Body of pancreas (tissue), 4 donors: ENCODE results near the gene ODF2. TPM values are rescaled to one million over a fixed set of nuclear protein-coding genes. Genes with fewer than 3 reads are reported as not detected.

ENCODE experiments used
- ATAC-seq: fragments of 150-250 bp; one replicate; pipeline ENCODE4 v1.9.1; 2016
- DNase-seq, 4 donors: peaks; one replicate each; pipeline ENCODE4 v3.0.0-alpha.2; 2019
- H3K27ac ChIP-seq, 4 donors: fragments of 200-600 bp; sonication (generic); 1 replicate in 3 of 4; 2 replicates in 1 of 4; pipeline versions ENCODE4 v1.5.1 to v1.6.1; 2016 to 2019; ENCODE audit warnings: mild to moderate bottlenecking in 1 of 4, mixed read lengths in 1 of 4, moderate library complexity in 1 of 4
- H3K27me3 ChIP-seq, 2 donors: fragments of 200-600 bp; sonication (generic); one replicate each; pipeline ENCODE4 v1.6.0; 2016; ENCODE audit warnings: mild to moderate bottlenecking in 1 of 2
- H3K36me3 ChIP-seq, 2 donors: fragments of 200-600 bp; sonication (generic); replicated peaks in 1 of 2; 2 replicates each; pipeline ENCODE4 v1.5.1; 2016; ENCODE audit warnings: low read depth in 2 of 2; ENCODE audit not compliant: insufficient read depth in 1 of 2
- H3K4me1 ChIP-seq: fragments of 200-600 bp; sonication (generic); one replicate; pipeline ENCODE4 v1.6.0; 2016
- H3K4me3 ChIP-seq, 2 donors: fragments of 200-600 bp; sonication (generic); 1 replicate in 1 of 2; 2 replicates in 1 of 2; pipeline ENCODE4 v1.5.1; 2016 to 2019
- H3K9me3 ChIP-seq, 3 donors: fragments of 200-600 bp; sonication (generic); 1 replicate in 2 of 3; 2 replicates in 1 of 3; pipeline ENCODE4 v1.5.1; 2016
- POLR2A ChIP-seq, 3 donors: fragments of 450-650 bp; IDR thresholded peaks; one replicate each; pipeline ENCODE4 v1.6.1; 2016; ENCODE audit warnings: antibody characterized with exemption in 3 of 3, mild to moderate bottlenecking in 2 of 3
- WGBS, 2 donors: methylation state at CpG; one replicate each; pipeline ENCODE4 v1.1.5; 2017; 5-methylcytosine and 5-hydroxymethylcytosine counted together
- intact Hi-C: fragments of 100-400 bp; cut with DNase I; formaldehyde crosslinking; loops from one replicate; pipeline ENCODE4 v1.15.1; 2023
- total RNA-seq, 2 donors: library from RNA; depleted of rRNA; stranded (reverse); fragments of >200 nt; gene quantifications; one replicate each; pipeline ENCODE4 v1.1.0, GENCODE V29; 2016
- TF ChIP-seq, protein P1 (sequence below), 7 experiments: fragments of 450-650 bp in 4 of 7; fragments of 200-600 bp in 3 of 7; sonication (generic) in 3 of 7; IDR thresholded peaks; one replicate each; pipeline ENCODE4 v1.5.1; 2016 to 2019; ENCODE audit warnings: antibody characterized with exemption in 7 of 7

ODF2 gene
- total RNA-seq, 2 donors from 2014 or later: 14.3 to 23.4 TPM

DNA sequence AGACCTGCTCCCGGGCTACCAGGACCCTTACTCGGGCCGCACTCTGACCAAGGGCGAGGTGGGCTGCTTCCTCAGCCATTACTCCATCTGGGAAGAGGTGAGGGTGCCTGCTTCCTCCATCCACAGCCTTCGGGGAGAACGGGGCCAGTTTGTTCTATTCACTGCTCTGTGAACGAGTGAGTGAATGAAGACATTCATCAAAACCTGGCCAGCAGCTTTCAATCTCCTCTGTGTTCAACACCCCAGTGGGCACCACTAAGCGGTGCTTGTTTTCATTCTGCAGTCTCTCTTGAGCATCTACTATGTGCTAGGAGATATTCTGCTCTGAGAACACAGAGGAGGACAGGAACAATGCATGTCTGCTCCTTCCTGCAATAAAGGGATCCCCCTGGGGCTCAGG is 24.6 kb upstream of the ODF2 start:
- no peaks in the 10 kb centered on the region for H3K9me3 ChIP-seq

DNA sequence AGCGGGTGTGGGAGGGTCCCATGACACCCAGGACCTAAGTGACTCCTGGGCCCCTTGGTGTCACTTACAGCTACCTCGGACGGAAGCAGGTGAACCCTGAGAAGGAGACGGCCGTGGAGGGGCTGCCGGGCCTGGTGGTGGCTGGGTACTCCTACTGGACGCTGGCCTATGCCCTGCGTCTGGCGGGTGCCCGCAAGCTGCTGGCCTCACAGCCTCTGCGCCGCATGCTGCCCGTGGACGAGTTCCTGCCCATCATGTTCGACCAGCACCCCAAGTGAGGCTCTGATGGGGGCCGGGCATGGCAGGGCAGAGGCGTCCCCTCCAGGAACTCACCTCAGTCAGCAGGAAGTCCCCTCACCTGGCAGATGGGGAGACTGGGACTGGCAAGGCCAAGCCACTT is 21.5 kb upstream of the ODF2 start:
- H3K36me3 ChIP-seq: no peaks in the 10 kb centered on the region
- 80 to 90% methylated on average over 1 to 17 of the region's 17 CpGs for WGBS, 2 donors
- H3K4me3 ChIP-seq: no peak overlapping the region
- no peaks in the 10 kb centered on the region for H3K4me1 ChIP-seq
- intact Hi-C loops: no loop called here
- no peaks in the 10 kb centered on the region for H3K27me3 ChIP-seq
- no peak for DNase-seq
- TF ChIP-seq, protein P1, sequence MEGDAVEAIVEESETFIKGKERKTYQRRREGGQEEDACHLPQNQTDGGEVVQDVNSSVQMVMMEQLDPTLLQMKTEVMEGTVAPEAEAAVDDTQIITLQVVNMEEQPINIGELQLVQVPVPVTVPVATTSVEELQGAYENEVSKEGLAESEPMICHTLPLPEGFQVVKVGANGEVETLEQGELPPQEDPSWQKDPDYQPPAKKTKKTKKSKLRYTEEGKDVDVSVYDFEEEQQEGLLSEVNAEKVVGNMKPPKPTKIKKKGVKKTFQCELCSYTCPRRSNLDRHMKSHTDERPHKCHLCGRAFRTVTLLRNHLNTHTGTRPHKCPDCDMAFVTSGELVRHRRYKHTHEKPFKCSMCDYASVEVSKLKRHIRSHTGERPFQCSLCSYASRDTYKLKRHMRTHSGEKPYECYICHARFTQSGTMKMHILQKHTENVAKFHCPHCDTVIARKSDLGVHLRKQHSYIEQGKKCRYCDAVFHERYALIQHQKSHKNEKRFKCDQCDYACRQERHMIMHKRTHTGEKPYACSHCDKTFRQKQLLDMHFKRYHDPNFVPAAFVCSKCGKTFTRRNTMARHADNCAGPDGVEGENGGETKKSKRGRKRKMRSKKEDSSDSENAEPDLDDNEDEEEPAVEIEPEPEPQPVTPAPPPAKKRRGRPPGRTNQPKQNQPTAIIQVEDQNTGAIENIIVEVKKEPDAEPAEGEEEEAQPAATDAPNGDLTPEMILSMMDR (IDR thresholded peaks at IDR 0.05): no peak
- no peak for TF ChIP-seq POLR2A (IDR thresholded peaks at IDR 0.05)
- ATAC-seq: no peak
- no peak overlapping the region for H3K27ac ChIP-seq
- no peaks in the 10 kb centered on the region for H3K9me3 ChIP-seq

More for the DNA sequence above, 24.6 kb upstream of the ODF2 start:
- 87 to 91% methylated on average over 2 to 8 of the region's 8 CpGs for WGBS, 2 donors
- ATAC-seq (no peak), DNase-seq (no peak)
- H3K4me1 ChIP-seq: no peaks in the 10 kb centered on the region
- TF ChIP-seq, protein P1 (IDR thresholded peaks at IDR 0.05): no peak
- TF ChIP-seq POLR2A (IDR thresholded peaks at IDR 0.05): no peak
- H3K27ac ChIP-seq: no peak overlapping the region
- intact Hi-C loops: no loop called here
- H3K27me3 ChIP-seq: no peaks in the 10 kb centered on the region
- no peaks in the 10 kb centered on the region for H3K36me3 ChIP-seq
- H3K4me3 ChIP-seq: no peak overlapping the region

DNA sequence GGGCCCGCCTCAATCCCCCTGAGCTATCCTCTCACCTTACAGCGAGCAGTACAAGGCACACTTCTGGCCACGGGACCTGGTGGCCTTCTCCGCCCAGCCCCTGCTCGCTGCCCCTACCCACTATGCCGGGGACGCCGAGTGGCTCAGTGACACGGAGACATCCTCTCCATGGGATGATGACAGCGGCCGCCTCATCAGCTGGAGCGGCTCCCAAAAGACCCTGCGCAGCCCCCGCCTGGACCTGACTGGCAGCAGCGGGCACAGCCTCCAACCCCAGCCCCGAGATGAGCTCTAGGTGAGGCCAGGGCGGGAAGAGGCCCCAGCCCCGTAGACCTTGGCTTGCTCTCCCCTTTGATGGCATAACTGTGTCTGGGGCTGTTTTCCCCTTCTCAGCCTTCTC is 20.2 kb upstream of the ODF2 start:
- Histone ChIP-seq H3K27me3 (no peaks in the 10 kb centered on the region), H3K4me3 (no peak overlapping the region), H3K4me1 (no peaks in the 10 kb centered on the region), H3K9me3 (no peaks in the 10 kb centered on the region), H3K36me3 (no peaks in the 10 kb centered on the region), H3K27ac (no peak overlapping the region)
- no peak for DNase-seq
- TF ChIP-seq, protein P1 (IDR thresholded peaks at IDR 0.05): no peak
- no peak for TF ChIP-seq POLR2A (IDR thresholded peaks at IDR 0.05)
- 91 to 100% methylated on average over 5 to 18 of the region's 18 CpGs for WGBS, 2 donors
- intact Hi-C loops: no loop called here
- ATAC-seq: no peak

- intact Hi-C loops: no loop called here
- Histone ChIP-seq H3K4me3 (no peak overlapping the region), H3K27ac (no peak overlapping the region), H3K27me3 (no peaks in the 10 kb centered on the region), H3K9me3 (no peaks in the 10 kb centered on the region), H3K4me1 (no peaks in the 10 kb centered on the region), H3K36me3 (no peaks in the 10 kb centered on the region)
- DNase-seq (peak; percentile 88 to 91 (median 90)), ATAC-seq (peak; percentile 96)
- WGBS, 2 donors: 22 to 50% methylated on average over 2 to 12 of the region's 12 CpGs
- TF ChIP-seq POLR2A (IDR thresholded peaks at IDR 0.05): no peak
- TF ChIP-seq, protein P1 (IDR thresholded peaks at IDR 0.05): peak; percentile 84 to 98 (median 88)
These were observed 17.3 kb upstream of the ODF2 start for GRCh38 chr9:128438343-128439109.

DNA sequence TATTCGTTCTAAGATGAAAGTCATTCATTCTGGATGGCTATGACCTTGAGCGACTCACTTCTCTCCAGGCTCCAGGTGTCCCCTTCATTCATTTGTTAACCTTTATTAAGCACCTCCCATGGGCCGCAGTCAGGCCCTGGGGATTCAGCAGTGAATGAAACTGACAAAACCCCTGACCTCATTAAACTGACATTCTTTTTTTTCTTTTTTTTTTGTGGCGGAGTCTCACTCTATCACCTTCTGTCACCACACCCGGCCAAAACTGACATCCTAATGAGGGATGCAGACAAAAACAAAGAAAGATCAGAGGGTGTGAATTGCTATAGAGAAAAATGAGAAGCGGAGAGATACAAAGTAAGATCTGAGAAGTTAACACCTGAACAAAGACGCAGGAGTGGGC is 16.5 kb upstream of the ODF2 start:
- TF ChIP-seq, protein P1 (IDR thresholded peaks at IDR 0.05): no peak
- no peak for TF ChIP-seq POLR2A (IDR thresholded peaks at IDR 0.05)
- no peak for ATAC-seq
- Histone ChIP-seq H3K36me3 (no peaks in the 10 kb centered on the region), H3K27ac (no peak overlapping the region), H3K4me1 (no peaks in the 10 kb centered on the region), H3K27me3 (no peaks in the 10 kb centered on the region), H3K4me3 (no peak overlapping the region), H3K9me3 (no peaks in the 10 kb centered on the region)
- DNase-seq: no peak
- 50 to 62% methylated on average over 7 of the region's 7 CpGs for WGBS, 2 donors
- intact Hi-C loops: no loop called here
